A549 treated with dexamethasone at 1 μM for 4 hours (cell line): ENCODE measurements around the gene DPYD. TPM values are rescaled to one million over a fixed set of nuclear protein-coding genes. Genes with fewer than 3 reads are reported as not detected.

ENCODE experiments used
- total RNA-seq: library from RNA; stranded (reverse); fragments of 200-300 nt; extraction: Qiagen RNA extraction; gene quantifications from 5 replicates; pipeline ENCODE4 v1.2.3, GENCODE V29; 2022

DPYD gene
- total RNA-seq: 1.8 to 2.4 TPM (median 2.1 TPM) in 5 replicates

DNA sequence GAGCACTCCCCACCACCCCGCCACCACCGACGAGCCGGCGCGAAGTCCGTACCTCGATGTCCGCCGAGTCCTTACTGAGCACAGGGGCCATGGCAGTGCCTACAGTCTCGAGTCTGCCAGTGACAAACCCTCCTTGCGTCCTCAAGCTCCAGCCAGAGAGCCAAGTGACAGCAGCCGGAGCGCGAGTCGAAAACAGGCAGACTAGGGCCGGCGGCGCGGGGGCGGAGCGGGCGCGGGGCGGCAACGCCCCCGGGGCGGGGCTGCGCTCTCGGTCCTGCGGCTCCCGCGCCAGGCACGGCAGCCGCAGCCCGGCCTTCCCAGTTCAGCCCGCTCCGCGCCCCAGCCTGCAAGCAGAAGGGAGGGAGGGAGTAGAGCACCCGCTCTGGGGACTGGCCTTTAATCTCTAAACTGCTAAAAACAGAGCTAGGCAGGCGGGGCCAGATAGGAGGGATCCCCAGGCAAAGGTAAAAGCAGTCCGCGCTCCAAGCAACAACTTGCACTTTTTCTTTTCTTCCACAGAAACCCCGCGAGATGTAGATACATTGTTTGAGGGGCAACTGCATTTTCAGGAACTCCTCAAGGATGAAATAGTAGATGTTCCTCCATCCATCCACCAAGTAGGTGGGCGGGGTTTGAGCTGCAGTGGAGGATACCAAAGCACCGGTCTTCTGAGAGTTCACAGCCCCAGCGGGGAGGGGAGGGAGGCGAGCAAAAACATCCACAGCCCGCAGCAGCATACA is at the start of gene DPYD:
DPYD (minus strand) TSS at position 203 of the 740 bp plus-strand sequence; CDS start at position 91, 112 bp downstream.

